ENCODE results near the gene LRRC45.

DNA sequence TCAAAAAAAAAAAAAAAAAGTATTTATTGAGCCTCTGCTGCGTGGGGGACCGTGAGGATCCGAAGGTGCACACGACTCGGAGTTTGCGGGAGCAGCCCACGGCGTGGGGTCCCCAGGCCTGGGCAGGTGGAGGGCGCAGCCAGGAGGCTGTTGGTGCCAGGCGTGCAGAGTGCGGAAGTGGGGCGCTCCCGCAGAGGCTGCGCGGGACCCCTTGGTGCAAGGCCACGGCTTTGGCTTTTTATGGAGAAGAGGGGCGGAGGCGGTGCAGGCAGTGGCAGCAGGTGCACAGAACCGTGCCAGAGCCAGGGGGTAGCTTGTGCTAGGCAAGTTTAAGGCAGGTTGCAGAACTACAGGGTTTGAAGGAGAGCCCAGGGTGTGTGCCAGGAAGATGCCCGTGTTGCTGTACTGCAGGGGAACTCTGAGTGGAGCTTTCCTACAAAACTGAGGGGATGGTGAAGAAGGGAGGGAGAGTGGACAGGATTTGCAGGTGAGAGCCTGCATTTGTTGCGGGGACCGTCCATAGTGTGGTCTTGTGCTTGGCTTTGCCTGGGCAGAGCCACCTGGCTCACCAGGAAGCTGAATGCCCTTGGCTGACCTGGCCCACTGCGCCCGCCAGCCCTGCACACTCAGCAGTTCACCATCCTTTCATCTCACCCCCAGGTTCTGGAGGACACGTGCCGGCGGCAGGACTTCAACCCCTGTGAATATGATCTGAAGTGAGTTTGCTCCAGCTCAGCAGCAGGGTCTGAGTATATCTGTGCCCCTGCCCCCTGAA, 44.4 kb upstream of the LRRC45 start:
- no peak for TF ChIP-seq ZC3H10 (CRISPR knock-in tag; IDR thresholded peaks at IDR 0.05)
- TF ChIP-seq ZNF8 (CRISPR knock-in tag; IDR thresholded peaks at IDR 0.05): no peak
- TF ChIP-seq, protein P1, sequence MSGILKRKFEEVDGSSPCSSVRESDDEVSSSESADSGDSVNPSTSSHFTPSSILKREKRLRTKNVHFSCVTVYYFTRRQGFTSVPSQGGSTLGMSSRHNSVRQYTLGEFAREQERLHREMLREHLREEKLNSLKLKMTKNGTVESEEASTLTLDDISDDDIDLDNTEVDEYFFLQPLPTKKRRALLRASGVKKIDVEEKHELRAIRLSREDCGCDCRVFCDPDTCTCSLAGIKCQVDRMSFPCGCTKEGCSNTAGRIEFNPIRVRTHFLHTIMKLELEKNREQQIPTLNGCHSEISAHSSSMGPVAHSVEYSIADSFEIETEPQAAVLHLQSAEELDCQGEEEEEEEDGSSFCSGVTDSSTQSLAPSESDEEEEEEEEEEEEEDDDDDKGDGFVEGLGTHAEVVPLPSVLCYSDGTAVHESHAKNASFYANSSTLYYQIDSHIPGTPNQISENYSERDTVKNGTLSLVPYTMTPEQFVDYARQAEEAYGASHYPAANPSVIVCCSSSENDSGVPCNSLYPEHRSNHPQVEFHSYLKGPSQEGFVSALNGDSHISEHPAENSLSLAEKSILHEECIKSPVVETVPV (CRISPR knock-in tag; IDR thresholded peaks at IDR 0.05): no peak
- TF ChIP-seq, protein P2, sequence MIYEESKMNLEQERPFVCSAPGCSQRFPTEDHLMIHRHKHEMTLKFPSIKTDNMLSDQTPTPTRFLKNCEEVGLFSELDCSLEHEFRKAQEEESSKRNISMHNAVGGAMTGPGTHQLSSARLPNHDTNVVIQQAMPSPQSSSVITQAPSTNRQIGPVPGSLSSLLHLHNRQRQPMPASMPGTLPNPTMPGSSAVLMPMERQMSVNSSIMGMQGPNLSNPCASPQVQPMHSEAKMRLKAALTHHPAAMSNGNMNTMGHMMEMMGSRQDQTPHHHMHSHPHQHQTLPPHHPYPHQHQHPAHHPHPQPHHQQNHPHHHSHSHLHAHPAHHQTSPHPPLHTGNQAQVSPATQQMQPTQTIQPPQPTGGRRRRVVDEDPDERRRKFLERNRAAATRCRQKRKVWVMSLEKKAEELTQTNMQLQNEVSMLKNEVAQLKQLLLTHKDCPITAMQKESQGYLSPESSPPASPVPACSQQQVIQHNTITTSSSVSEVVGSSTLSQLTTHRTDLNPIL (CRISPR knock-in tag; IDR thresholded peaks at IDR 0.05; ENCODE audit: low read depth): no peak
- TF ChIP-seq CSDC2 (CRISPR knock-in tag; IDR thresholded peaks at IDR 0.05): no peak
- no peak for TF ChIP-seq SNAI2 (CRISPR knock-in tag; IDR thresholded peaks at IDR 0.05)
- no peak for TF ChIP-seq ZFP3 (CRISPR knock-in tag; IDR thresholded peaks at IDR 0.05)
- TF ChIP-seq TOX (CRISPR knock-in tag; IDR thresholded peaks at IDR 0.05; ENCODE audit: borderline replicate concordance): no peak
- no peak for TF ChIP-seq ZNF565 (CRISPR knock-in tag; conservative IDR thresholded peaks at IDR 0.05; ENCODE audit: low read depth)
- TF ChIP-seq GLIS3 (CRISPR knock-in tag; IDR thresholded peaks at IDR 0.05): no peak
